T-helper 2 cell treated with Interferon-gamma antibody and Interleukin-4, amounts not matched to agents 100 ng/mL and 5 ng/mL, for 36 hours (primary cell): ENCODE measurements around the gene ZNF385C. TPM values are rescaled to one million over a fixed set of nuclear protein-coding genes. Genes with fewer than 3 reads are reported as not detected.

Source experiments
- intact Hi-C: fragments of 100-400 bp; cut with micrococcal nuclease; formaldehyde crosslinking; loops from one replicate; pipeline ENCODE4 v1.15.1; 2023
- total RNA-seq: library from RNA; stranded (reverse); gene quantifications from 2 replicates; pipeline ENCODE4 v1.2.3, GENCODE V29; 2022

The ZNF385C gene
- total RNA-seq, 1 donor from 2014 or later = not detected

- intact Hi-C loops = loop anchor here (5.0 to 10.0 kb wide), 3 partner anchors 47 to 376 kb away; partner anchors contain the start of genes HAP1, HCRT and KCNH4
Measured at GRCh38 chr17:42110301-42111264, 12.3 kb upstream of the ZNF385C start.

- intact Hi-C loops = no loop called here
Measured at GRCh38 chr17:42109086-42109485, 10.8 kb upstream of the ZNF385C start.

DNA sequence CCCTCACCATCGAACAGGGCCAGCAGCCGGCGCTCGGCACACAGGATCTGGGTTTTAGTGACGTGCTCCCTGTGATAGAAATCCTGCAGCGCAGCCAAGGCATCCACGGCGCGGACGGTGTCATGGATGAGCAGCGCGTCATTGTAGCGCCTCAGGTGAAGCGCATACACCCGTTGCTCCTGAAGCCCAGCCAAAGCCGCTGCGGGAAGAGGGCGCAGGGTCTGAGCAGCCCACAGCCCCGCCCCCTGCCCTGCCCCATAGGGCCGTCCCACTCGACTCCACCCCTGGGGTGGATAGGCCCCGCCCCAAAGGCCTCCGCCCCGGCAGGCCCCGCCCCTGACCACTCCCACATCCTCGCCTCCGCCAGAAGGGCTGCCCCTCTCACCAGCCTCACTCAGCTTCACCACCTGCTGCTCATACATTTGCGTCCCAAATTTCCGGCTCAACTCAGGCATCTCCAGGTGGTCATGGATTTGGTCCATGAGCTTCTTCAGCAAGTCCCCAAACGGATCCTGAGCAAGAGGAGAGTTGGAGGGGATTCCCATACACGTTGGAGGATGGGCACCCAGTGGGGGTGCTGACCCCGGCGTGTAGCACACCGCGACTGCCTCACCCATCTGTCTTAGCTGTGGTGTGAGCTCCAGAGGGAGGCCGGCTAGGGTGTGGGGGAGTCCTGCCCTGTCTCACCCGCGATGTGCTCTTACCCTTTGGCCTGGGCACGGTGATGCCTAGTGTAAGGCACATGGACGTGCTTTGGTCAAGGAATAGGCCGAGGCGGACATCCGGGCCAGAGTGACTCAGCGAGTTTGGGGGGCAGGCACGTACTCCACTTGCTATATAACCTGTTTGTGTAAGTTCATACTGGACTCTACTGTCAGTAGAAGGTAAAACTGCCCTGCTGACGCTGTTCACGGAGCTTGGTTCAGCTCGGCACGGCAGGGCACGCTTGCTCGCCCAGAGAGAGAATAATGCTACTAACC, 9.6 kb upstream of the ZNF385C start:
- intact Hi-C loops = no loop called here

GRCh38 chr17:42107124-42107523, 8.9 kb upstream of the ZNF385C start:
- intact Hi-C loops = no loop called here

GRCh38 chr17:42106009-42106408, 7.7 kb upstream of the ZNF385C start:
- intact Hi-C loops = no loop called here

DNA sequence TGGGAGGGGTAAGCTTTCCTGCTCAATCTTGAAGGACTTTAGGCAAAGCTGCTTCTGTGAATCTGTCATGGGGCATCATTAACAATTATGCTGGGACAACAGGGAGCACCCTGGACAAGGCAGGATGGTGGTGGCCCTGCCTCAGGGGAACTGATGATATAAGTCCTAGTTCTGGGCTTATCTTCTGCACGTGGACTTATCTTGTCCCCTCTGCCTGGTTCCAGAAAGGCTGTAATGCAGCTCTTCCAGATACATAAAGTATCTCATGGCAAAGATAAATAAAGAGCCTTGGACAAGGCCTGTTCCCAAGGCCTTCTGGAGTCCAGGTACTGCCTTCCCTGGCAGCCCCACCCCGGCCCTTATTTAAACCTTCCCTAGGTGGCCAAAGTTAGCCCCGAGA, 6.0 kb upstream of the ZNF385C start:
- intact Hi-C loops = no loop called here

- intact Hi-C loops = no loop called here
Measured at GRCh38 chr17:42103221-42103954, 5.1 kb upstream of the ZNF385C start.

DNA sequence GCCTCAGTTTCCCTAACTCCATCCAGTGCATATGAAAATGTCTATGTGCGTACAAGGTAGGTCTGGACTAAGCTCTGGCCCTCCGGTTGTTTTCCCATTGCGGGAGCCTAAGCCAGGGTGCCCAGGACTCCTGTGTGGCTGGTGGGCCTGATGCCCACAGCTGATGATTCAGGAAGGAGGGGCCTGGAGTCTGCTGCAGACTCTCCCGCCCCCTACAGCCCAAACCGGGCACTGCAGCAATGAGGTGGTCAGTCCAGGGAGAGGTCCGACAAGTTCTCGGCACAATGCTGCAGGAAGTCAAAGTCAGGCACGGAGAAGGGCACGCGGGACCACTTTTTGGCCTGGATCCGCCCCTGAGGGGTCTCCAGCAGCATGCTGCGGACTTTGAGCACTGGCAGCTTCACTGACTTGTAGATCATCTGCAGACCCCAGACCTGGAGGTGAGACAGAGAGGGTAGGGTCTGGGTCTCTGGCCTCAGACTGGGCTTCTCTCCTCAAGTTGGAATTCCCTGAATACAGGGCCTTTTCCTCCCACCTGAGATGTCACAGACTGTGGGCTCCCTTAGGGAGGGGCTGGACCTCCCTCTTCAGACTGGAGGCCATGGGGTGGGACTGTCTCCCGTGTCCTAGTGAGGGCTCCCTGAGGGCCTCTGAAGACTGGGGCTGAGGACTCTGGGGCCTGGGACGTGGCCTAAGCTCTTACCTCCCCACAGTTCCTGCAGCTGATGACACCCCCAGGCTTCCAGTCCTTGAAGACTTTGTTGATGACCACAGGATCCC, 3.4 kb upstream of the ZNF385C start:
- intact Hi-C loops = no loop called here

GRCh38 chr17:42098730-42099399, 592 bp upstream of the ZNF385C start:
- intact Hi-C loops = no loop called here

DNA sequence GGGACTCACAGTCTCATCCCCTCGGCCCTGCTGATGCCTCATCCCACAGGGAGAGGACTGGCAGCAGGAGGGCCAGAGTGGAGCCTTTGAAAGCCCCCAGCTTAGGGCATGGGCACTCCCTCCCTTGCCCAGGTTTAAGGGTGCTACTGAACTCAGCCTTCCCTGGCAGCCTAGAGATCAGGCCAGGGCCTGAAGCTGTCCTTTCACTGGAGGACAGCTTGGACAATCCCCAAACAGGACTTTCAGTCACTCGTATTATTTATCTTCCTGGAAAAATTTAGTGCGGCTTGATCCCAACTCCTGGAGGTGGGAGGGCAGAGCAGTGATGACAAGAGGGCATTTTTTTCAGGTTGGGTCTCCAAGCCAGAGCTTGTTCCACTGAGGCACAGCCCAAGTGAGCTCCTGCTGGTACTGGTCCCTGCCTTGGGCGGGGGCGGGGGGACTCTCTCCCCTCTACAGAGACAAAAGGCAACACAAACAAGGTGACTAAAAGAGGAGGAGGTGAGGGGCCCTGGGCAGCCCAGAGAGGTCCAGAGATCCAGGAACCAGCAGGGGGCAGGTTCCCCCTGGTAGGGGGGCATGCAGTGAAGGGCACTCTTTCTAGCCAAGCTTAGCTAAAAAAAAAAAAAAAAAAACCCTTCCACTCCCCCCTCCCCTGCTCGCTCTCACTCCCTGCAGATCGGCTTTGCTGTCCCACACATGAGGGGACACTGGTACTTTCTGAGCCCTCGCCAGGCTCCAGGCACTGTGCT, 1.7 kb downstream of the ZNF385C start:
- intact Hi-C loops = no loop called here

DNA sequence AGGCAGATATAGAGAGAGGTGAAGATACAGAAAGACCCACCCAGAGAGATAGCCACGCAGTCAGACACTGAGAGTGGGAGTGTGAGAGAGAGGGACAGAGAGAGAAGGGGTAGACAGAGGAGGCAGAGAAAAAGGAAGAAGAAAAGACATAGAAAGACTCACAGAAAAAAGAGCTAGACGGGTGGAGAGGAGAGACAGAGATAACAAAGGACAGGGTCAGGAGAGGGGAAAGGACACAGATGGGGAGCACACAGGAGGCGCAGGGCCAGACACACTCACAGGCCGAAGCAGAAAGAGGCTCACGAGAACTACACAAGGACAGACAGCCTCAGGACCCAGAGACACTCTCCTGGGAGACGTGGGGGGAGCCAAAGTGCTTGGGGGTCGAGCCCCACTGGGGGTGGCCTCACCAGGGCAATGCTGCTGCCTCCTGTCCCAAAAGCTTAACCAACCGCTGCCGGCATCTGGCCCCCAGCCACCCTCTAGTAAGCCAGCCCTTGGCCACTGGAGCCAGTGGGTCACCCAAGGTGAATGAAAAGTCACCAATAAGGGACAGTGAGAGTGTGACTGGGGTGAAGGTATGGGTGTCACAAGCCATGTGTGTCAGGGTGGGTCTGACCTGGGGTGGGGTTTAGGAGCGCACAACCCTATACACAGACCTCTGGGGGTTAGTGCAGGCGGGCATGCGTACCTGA, 3.8 kb downstream of the ZNF385C start:
- intact Hi-C loops = no loop called here

DNA sequence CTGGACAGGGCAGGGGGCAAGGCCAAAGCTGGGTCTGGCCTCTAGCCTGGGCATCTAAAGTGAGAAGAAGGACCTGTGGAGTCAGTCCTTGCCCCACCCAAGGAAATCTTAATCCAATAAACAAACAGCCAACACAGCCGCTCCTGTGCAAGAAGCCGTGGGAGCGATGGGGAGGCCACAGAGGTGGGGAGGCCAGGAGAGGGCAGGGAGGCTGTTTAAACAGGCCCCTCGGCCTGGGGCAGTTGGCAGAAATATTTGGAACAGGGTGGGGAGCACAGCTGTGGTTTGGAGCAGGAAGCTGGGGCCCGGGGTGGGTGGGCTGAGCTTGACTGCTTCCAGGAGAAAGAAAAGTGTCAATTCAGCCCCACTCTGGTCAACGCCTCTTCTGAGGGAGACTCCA, 5.3 kb downstream of the ZNF385C start:
- intact Hi-C loops = no loop called here

DNA sequence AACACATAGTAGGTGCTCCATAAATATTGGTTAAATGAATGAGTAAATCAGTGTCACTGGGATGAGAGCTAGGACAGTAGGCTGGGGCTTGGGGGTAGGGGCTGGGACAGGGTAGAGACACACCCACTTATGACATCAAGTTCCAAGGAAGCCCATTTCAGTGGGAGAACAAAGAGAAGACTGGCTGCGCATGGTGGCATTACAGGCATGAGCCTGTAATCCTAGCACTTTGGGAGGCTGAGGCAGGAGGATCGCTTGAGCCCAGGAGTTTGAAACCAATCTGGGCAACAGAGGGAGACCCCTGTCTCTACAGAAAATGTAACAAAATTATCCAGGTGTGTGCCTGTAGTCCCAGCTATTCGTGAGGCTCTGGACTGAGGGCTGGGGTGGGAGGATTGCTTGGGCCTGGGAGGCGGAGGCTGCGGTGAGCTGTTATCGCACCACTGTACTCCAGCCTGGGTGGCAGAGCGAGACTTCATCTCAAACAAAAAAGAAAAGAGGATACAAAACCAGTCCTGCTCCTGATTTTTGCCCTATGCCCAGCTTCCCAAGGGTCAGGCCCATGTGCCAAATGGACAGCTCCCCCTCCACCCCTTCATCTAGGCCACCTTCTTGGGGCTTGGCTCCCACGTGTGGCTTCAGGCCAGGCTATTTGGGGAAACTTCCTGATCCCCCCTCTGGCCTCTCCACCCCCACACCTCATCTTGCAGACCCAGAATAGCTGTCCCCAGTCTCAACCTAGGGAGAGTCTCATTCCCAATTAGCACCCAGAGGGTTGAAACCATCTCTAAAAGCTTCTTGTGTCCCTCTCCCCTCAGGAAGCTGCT, 7.1 kb downstream of the ZNF385C start:
- intact Hi-C loops = no loop called here

DNA sequence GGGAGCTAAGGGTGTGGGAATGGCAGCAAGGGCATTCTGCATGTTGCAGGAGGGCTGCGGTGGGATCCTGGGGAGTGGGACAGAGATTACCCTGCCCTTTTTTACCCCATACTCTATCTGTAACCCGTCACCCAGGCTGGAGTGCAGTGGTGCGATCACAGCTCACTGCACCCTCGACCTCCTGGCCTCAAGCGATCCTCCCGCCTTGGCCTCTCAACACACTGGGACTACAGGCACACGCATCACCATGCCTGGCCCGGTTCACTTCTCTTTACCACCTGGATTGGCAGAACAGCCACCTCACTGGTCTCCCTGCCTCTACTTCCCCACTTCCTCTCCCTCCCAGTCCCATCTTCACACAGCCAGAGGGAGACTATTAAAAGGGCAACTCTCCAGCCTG, 9.5 kb downstream of the ZNF385C start:
- intact Hi-C loops = no loop called here

DNA sequence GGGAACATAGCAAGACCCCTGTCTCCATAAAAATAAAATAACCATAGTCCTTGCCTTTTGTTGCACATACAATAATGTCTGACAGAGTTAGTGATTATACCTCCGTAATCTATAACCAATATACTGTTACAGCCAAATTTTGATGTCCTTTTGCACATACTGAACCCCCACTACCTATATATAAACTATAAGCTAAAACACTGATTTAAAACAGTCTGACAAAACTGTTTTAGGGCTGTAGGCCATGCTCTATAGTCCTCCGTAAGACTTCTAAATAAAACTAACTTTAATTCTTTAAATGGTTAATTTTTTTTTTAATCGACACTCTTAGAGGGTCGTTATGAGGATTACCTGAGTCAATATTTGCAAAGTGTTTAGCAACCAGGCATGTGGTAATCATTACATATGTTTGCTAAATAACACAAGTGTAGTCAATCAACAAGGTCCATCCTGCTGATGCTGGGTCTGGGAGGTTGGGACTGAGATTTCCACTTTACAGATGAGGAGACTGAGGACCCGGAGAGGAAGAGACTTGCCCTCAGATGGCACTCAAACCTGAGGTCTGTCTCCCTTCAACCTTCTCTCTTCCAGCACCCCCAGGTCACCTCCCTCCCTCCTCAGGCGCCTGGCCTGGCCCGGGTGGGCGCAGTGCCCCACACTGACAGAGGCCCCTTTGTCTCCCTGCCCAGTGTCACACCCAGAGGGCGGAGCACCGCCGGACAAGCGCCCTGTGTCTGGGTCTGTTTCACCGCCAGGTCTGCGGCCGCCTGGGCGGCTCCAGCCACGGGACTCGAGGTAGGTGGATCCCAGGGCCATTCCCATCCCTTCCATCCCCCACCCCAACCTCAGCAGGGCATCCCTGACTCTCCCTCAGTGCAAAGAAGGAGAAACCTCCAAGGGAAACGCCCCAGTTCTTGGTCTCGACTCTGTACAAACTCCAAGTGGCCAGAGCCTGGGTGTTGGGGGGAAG, 10.3 kb downstream of the ZNF385C start:
- intact Hi-C loops = no loop called here

GRCh38 chr17:42087042-42087701, 11.1 kb downstream of the ZNF385C start:
- intact Hi-C loops = no loop called here
